HUES6 (cell line): ENCODE data around the gene ELFN1.

Source experiments
- H3K27ac ChIP-seq: 2 replicates; pipeline ENCODE4 v1.7.0; 2013; ENCODE audit warnings: low read depth, mild to moderate bottlenecking, low read length, inconsistent platforms
- H3K27me3 ChIP-seq: 2 replicates; pipeline ENCODE4 v1.6.1; 2013; ENCODE audit warnings: low read length; ENCODE audit not compliant: control insufficient read depth, insufficient read depth
- H3K36me3 ChIP-seq: 2 replicates; pipeline ENCODE4 v1.6.1; 2013; ENCODE audit warnings: low read length; ENCODE audit not compliant: control insufficient read depth, insufficient read depth
- H3K4me1 ChIP-seq: 2 replicates; pipeline ENCODE4 v1.6.1; 2013; ENCODE audit warnings: low read length; ENCODE audit not compliant: control insufficient read depth, insufficient read depth
- H3K4me3 ChIP-seq: 2 replicates; pipeline ENCODE4 v1.5.1; 2013; ENCODE audit warnings: low read depth, low read length
- H3K9ac ChIP-seq: one replicate; pipeline ENCODE4 v1.6.1; 2013; ENCODE audit warnings: mild to moderate bottlenecking, low read length
- H3K9me3 ChIP-seq: 2 replicates; pipeline ENCODE4 v1.6.1; 2013; ENCODE audit warnings: low read depth, low read length; ENCODE audit not compliant: control insufficient read depth, insufficient read depth

The ELFN1 gene

DNA sequence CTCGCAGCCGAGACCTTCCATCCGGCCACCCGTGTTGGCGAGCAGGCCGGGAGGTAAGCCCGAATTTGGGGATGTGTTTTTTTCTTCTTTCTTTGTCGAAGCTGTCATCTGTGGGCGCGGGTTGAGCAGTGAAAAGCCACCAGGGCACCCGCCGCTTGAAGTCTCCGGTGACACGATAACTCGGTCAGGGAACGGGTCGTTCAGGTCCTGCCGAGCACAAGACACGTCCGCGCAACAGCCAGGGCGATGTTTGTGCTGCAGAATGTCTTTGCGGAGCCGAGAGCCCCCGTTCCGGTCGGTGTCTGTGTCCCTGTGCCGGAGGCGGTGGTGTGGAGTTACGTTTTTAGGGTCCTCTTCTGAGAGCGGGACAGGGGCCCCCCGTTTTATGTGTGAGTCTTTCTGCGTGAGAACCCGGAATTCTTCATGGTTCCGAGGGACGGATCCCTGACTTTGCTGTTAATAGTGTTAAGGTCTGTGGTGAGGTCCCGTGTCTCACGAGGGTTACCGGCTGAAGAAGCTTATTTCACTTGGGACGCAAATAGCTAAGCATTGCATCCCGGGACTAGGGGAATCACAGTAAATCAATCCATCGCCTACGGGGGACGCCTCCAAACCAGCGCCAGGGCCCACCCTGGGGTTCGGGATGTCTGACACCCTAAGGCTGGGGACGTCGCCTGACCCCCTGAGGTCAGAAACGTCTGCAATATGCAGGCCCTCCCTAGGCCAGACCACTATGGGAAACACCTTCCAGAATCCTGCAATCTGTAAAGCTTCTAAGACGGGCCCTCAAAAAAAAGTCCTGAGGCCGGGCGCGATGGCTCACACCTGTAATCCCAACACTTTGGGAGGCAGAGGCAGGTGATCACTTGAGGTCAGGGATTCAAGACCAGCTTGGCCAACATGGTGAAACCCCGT, 99.5 kb downstream of the ELFN1 start:
- no peak overlapping the region for H3K4me3 ChIP-seq
- H3K9ac ChIP-seq = no peak overlapping the region
- no peaks in the 10 kb centered on the region for H3K27me3 ChIP-seq
- H3K4me1 ChIP-seq = no peaks in the 10 kb centered on the region
- H3K9me3 ChIP-seq = peaks cover 9% of the 10 kb centered on the region
- no peak overlapping the region for H3K27ac ChIP-seq
- H3K36me3 ChIP-seq = no peaks in the 10 kb centered on the region

DNA sequence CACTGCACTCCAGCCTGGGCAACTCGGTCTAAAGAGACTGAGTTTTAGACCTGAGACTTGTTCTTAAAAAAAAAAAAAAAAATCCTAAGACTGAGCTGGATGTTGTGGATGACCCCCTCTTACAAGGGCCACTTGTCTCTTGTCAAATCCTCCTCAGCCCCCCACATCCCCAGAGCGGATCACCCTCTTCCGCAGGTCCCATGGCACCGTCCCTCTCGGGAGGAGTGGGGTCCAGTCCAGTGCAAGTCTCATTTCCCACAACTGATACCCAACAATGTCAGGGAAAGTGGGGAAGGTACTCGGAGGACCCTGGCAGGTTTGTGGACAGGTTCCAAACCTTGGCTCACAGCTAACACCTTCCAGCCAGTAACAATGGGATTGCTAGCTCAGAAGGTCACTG, 100.3 kb downstream of the ELFN1 start:
- Histone ChIP-seq H3K9me3 (peaks cover 4% of the 10 kb centered on the region), H3K36me3 (no peaks in the 10 kb centered on the region), H3K9ac (no peak overlapping the region), H3K4me1 (no peaks in the 10 kb centered on the region), H3K4me3 (no peak overlapping the region), H3K27ac (no peak overlapping the region), H3K27me3 (no peaks in the 10 kb centered on the region)

DNA sequence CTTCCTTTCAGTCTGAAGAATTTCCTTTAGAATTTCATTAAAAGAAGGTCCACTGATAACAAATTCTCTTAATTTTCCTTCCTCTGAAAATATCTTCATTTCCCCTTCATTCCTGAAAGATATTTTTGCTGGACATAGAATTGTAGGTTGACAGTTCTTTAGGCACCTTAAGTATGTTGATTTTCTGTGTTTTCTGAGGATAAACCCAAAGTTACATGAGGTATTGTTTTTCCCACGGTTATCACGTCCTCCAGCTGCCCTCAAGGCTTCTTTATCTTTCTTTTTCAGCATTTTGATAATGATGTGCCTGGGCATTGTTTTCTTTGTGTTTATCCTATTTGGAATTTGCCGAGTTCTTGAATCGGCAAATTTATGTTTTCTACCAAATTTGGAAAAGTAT, 105.3 kb downstream of the ELFN1 start:
- no peak overlapping the region for H3K4me3 ChIP-seq
- no peaks in the 10 kb centered on the region for H3K36me3 ChIP-seq
- no peaks in the 10 kb centered on the region for H3K27me3 ChIP-seq

DNA sequence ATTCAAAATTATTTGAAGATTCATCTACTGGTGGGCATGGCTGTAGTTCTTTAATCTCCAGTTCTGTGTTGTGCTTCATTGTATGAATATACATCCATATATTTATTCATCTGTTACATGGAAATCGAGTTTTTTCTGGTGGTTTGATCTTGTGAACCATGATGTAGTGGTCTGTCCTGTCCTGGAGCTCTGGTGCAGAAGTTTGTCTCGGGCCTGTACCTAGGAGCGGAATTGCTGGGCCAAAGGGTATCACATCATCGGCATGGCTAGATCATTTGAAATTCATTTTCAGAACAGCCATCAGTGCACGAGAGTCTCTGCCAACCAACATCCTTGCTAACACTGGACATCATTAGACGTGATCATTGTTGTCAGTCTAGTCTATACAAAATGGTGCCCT, 107.0 kb downstream of the ELFN1 start:
- Histone ChIP-seq H3K27ac (no peak overlapping the region), H3K36me3 (no peaks in the 10 kb centered on the region), H3K9me3 (peaks cover 20% of the 10 kb centered on the region), H3K9ac (no peak overlapping the region), H3K4me3 (no peak overlapping the region), H3K4me1 (no peaks in the 10 kb centered on the region), H3K27me3 (no peaks in the 10 kb centered on the region)

More for the DNA sequence above, 105.3 kb downstream of the ELFN1 start:
- peaks cover 20% of the 10 kb centered on the region for H3K9me3 ChIP-seq
- no peak overlapping the region for H3K9ac ChIP-seq
- H3K27ac ChIP-seq = no peak overlapping the region
- H3K4me1 ChIP-seq = no peaks in the 10 kb centered on the region

DNA sequence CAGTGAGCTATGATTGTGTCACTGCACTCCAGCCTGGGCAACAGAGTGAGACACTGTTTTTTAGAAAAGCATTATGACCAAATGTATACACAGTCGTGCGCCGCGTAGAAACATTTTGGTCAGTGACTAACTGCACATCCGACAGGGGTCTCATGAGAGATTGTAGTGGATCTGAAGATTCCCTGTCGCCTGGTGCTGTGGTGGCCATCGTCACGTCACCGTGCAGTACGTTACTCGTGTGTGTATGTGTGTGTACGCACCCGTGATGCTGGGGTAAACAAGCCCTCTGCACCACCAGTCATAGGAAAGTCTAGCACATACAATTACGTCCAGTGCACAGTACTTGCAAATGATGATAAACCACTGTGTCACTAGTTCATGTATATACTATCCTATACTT, 109.4 kb downstream of the ELFN1 start:
- Histone ChIP-seq H3K27me3 (no peaks in the 10 kb centered on the region), H3K9ac (no peak overlapping the region), H3K9me3 (peaks cover 16% of the 10 kb centered on the region), H3K4me1 (no peaks in the 10 kb centered on the region), H3K27ac (no peak overlapping the region), H3K4me3 (no peak overlapping the region), H3K36me3 (no peaks in the 10 kb centered on the region)

DNA sequence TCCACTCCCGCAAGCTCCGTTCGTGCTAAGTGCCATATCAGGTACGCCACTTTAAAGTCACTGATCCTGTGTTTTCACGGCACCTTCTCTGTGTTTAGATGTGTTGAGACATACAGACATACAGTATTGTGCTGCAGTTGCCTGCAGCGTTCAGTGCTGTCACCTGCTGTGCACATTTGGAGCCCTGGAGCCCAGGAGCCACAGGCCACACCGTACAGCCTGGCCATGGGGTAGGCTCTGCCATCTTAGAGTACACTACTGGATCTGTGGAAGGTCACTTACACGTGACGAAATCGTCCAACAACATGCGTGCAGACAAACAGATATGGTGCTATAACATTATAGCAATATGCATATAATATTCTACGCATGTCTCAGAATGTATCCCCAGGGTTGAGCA, 111.3 kb downstream of the ELFN1 start:
- Histone ChIP-seq H3K9ac (no peak overlapping the region), H3K4me3 (no peak overlapping the region), H3K36me3 (no peaks in the 10 kb centered on the region), H3K27me3 (no peaks in the 10 kb centered on the region), H3K27ac (no peak overlapping the region), H3K9me3 (peaks cover 20% of the 10 kb centered on the region), H3K4me1 (no peaks in the 10 kb centered on the region)

DNA sequence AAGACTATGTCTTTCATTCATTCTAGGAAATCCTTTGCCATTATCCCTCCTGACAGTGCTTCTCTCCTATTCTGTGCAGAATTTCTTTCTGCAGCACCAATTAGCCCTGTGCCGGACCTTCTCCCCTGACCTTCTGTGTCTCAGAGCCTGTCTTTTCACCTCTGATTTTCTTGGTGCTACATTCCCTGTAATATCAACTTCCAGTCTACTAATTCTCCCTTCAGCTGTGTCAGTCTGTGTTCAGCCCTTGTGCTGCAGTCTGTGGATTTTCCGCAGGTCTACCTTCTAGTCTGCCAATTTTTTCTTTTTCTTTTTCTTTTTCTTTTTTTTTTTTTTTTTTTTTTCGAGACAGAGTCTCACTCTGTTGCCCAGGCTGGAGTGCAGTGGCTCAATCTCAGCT, 115.8 kb downstream of the ELFN1 start:
- Histone ChIP-seq H3K36me3 (no peaks in the 10 kb centered on the region), H3K4me1 (no peaks in the 10 kb centered on the region), H3K27me3 (no peaks in the 10 kb centered on the region), H3K27ac (no peak overlapping the region), H3K9ac (no peak overlapping the region), H3K9me3 (peaks cover 6% of the 10 kb centered on the region), H3K4me3 (no peak overlapping the region)

DNA sequence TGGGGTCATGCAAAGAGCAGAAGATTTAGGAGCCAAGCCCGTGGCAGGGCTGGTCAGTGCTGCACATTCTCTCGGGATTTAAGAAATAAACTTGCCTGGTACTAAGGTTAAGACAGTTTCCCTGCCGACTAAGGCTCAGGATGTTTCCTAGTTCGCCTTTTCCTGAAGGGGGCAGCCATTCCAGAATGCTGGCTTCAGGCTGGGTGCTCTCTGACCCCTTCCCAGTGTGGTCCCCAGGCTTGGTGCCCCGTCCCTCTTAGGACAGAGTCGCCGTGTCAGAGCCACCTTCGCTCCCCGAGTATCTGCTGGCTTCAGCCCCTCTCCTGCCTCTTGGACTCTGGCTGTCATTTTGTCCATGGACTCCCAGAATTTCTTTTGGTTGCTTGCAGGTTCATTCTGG, 117.2 kb downstream of the ELFN1 start:
- no peak overlapping the region for H3K4me3 ChIP-seq
- H3K27me3 ChIP-seq = no peaks in the 10 kb centered on the region
- H3K9me3 ChIP-seq = peaks cover 6% of the 10 kb centered on the region
- H3K27ac ChIP-seq = no peak overlapping the region
- H3K9ac ChIP-seq = no peak overlapping the region
- H3K4me1 ChIP-seq = no peaks in the 10 kb centered on the region
- no peaks in the 10 kb centered on the region for H3K36me3 ChIP-seq

DNA sequence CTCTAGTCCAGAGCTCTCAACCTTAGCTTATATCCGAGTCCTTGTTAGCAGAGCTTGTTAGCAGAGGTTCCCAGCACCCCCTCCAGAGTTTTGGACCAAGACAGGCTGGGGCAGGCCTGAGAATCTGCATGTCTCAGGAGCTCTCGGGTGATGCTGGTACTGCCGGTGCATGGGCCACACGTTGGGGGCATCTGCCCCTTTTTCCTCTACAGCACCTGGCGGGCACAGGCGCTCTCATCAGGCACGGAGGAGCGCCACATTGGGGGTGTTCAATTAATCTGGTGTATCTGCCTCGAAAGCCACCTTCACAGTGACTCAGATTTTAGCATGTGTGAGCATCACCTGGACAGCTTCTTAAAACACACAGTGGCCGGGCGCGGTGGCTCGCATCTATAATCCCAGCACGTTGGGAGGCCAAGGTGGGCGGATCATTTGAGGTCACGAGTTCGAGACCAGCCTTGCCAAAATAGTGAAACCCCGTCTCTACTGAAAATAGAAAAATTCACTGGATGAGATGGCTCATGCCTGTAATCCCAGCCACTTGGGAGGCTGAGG, 117.7 kb downstream of the ELFN1 start:
- H3K4me3 ChIP-seq = no peak overlapping the region
- H3K4me1 ChIP-seq = no peaks in the 10 kb centered on the region
- H3K9me3 ChIP-seq = peaks cover 6% of the 10 kb centered on the region
- no peak overlapping the region for H3K27ac ChIP-seq
- no peaks in the 10 kb centered on the region for H3K27me3 ChIP-seq
- H3K9ac ChIP-seq = no peak overlapping the region
- no peaks in the 10 kb centered on the region for H3K36me3 ChIP-seq

DNA sequence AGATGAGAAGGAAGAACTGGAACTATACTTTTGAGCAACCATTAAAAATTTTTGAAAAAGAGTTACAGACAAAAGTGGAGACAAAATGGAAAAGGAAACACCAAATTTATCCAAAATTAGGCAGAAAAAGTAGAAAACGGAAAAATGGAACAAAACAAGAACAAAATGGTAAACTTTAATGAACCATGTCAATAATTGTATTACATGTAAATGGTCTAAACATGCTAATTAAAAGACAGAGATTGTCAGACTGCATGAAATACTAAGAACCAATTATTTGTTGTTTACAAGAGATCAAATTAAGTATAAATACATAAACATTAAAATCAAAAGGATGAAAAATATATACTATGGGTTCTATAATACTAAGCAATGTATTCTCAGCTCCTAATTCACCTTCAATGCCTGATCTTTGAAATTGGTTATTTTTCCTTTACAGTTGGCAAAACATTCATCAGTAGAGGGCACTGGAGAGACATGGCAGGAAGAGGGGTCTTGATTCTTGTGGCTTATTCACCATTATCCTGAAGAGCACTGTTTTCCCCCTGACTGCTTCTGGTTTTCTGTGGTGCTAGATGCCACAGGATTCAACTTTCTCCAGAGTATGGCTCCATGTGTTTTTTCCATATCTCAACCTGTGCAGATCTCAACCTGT, 124.9 kb downstream of the ELFN1 start:
- H3K9ac ChIP-seq = no peak overlapping the region
- H3K36me3 ChIP-seq = no peaks in the 10 kb centered on the region
- peaks cover 25% of the 10 kb centered on the region for H3K9me3 ChIP-seq
- H3K4me3 ChIP-seq = no peak overlapping the region
- no peaks in the 10 kb centered on the region for H3K4me1 ChIP-seq
- H3K27ac ChIP-seq = no peak overlapping the region
- no peaks in the 10 kb centered on the region for H3K27me3 ChIP-seq
